Peyer's patch (tissue), 4 donors: ENCODE measurements around the gene LCP2.

Experiments
- CTCF ChIP-seq, 6 experiments: fragments of 450-650 bp in 4 of 6; fragments of 200-600 bp in 2 of 6; sonication (generic) in 1 of 6; IDR thresholded peaks; one replicate each; pipeline ENCODE4 v1.5.1; 2017 to 2019; ENCODE audit warnings: antibody characterized with exemption in 6 of 6, mild to moderate bottlenecking in 3 of 6, moderate library complexity in 1 of 6
- POLR2A ChIP-seq, 2 donors: fragments of 450-650 bp; IDR thresholded peaks; one replicate each; pipeline ENCODE4 v1.5.1; 2017; ENCODE audit warnings: antibody characterized with exemption in 2 of 2, mild to moderate bottlenecking in 2 of 2, moderate library complexity in 2 of 2

GRCh38 chr5:170267431-170268152 is 30.0 kb downstream of the LCP2 start:
- TF ChIP-seq CTCF (IDR thresholded peaks at IDR 0.05) (peak; percentile 58 to 83 (median 71)), POLR2A (IDR thresholded peaks at IDR 0.05) (no peak)
